GM10847 (cell line): ENCODE measurements around the gene POLA1.

Experiments
- POLR2A ChIP-seq: IDR thresholded peaks from 2 replicates; pipeline ENCODE4 v1.6.1; 2011; ENCODE audit not compliant: insufficient read length; ENCODE audit errors: extremely low read depth

POLA1 gene

GRCh38 chrX:24833695-24834094, 140.0 kb downstream of the POLA1 start:
- no peak for TF ChIP-seq POLR2A

GRCh38 chrX:24837966-24838365, 144.2 kb downstream of the POLA1 start:
- no peak for TF ChIP-seq POLR2A

GRCh38 chrX:24838629-24839028, 144.9 kb downstream of the POLA1 start:
- no peak for TF ChIP-seq POLR2A

- TF ChIP-seq POLR2A, result no peak
These were observed 145.6 kb downstream of the POLA1 start for GRCh38 chrX:24839331-24839730.

GRCh38 chrX:24842486-24842885, 148.8 kb downstream of the POLA1 start:
- TF ChIP-seq POLR2A, result no peak

GRCh38 chrX:24846550-24847150, 152.9 kb downstream of the POLA1 start:
- no peak for TF ChIP-seq POLR2A

- TF ChIP-seq POLR2A, result no peak
These were observed 157.6 kb downstream of the POLA1 start for GRCh38 chrX:24851289-24851688.

GRCh38 chrX:24851780-24852179, 158.1 kb downstream of the POLA1 start:
- TF ChIP-seq POLR2A, result no peak

GRCh38 chrX:24858004-24858746, 164.5 kb downstream of the POLA1 start:
- TF ChIP-seq POLR2A, result no peak

GRCh38 chrX:24859211-24859841, 165.6 kb downstream of the POLA1 start:
- no peak for TF ChIP-seq POLR2A

GRCh38 chrX:24860140-24860539, 166.4 kb downstream of the POLA1 start:
- TF ChIP-seq POLR2A, result no peak

- TF ChIP-seq POLR2A, result no peak
These were observed 168.6 kb downstream of the POLA1 start for GRCh38 chrX:24862343-24862742.

- no peak for TF ChIP-seq POLR2A
These were observed 176.4 kb downstream of the POLA1 start for GRCh38 chrX:24870143-24870542.

- no peak for TF ChIP-seq POLR2A
These were observed 181.0 kb downstream of the POLA1 start for GRCh38 chrX:24874604-24875247.

GRCh38 chrX:24876530-24877287, 183.0 kb downstream of the POLA1 start:
- no peak for TF ChIP-seq POLR2A
